CD14-positive monocyte (primary cell): ENCODE measurements around the gene ADH5. TPM values are rescaled to one million over a fixed set of nuclear protein-coding genes. Genes with fewer than 3 reads are reported as not detected.
"Not testable (repeated sequence)": the region's sequence is repeated elsewhere in the genome, so short reads cannot be mapped to it uniquely, and the experiment has no call there.

Experiments used
- DNase-seq, 3 donors: peaks; one replicate each; pipeline ENCODE4 v3.0.0-alpha.2; 2011 to 2022
- H2AFZ ChIP-seq: 2 replicates; pipeline ENCODE4 v1.6.0; 2012; ENCODE audit warnings: mild to moderate bottlenecking, low read depth, low read length, inconsistent platforms; ENCODE audit not compliant: insufficient read depth, poor library complexity, severe bottlenecking
- H3K27ac ChIP-seq, 2 donors: 1 replicate in 1 of 2; 2 replicates in 1 of 2; pipeline ENCODE4 v1.5.1; 2012 to 2013; ENCODE audit warnings: low read length in 2 of 2, control low read depth in 1 of 2, inconsistent platforms in 1 of 2, low read depth in 1 of 2, mild to moderate bottlenecking in 1 of 2
- H3K27me3 ChIP-seq, 2 donors: one replicate each; pipeline versions ENCODE4 v1.6.0 to v1.6.1; 2011 to 2013; ENCODE audit warnings: low read length in 2 of 2; ENCODE audit not compliant: control insufficient read depth in 2 of 2, insufficient read depth in 2 of 2
- H3K36me3 ChIP-seq, 2 donors: replicated peaks in 1 of 2; 1 replicate in 1 of 2; 2 replicates in 1 of 2; pipeline versions ENCODE4 v1.5.1 to v1.6.1; 2012 to 2013; ENCODE audit warnings: low read length in 2 of 2, control low read depth in 1 of 2, inconsistent platforms in 1 of 2, mild to moderate bottlenecking in 1 of 2; ENCODE audit not compliant: insufficient read depth in 2 of 2, control insufficient read depth in 1 of 2
- H3K4me1 ChIP-seq, 2 donors: 1 replicate in 1 of 2; 2 replicates in 1 of 2; pipeline versions ENCODE4 v1.5.1 to v1.6.1; 2012 to 2013; ENCODE audit warnings: low read length in 2 of 2, control low read depth in 1 of 2, inconsistent platforms in 1 of 2, mild to moderate bottlenecking in 1 of 2, moderate library complexity in 1 of 2; ENCODE audit not compliant: insufficient read depth in 2 of 2, control insufficient read depth in 1 of 2
- H3K4me2 ChIP-seq: replicated peaks from 2 replicates; pipeline ENCODE3; 2012; ENCODE audit warnings: low read length, moderate library complexity, mild to moderate bottlenecking; ENCODE audit not compliant: poor library complexity, severe bottlenecking; ENCODE audit errors: extremely low read depth
- H3K4me3 ChIP-seq, 3 experiments: fragments of 200-600 bp in 1 of 3; sonication (generic) in 1 of 3; replicated peaks in 1 of 3; 1 replicate in 2 of 3; 2 replicates in 1 of 3; pipeline ENCODE4 v1.5.1; 2011 to 2013; ENCODE audit warnings: low read length in 3 of 3, mild to moderate bottlenecking in 3 of 3, control low read depth in 2 of 3, low read depth in 2 of 3, inconsistent platforms in 1 of 3, moderate library complexity in 1 of 3
- H3K79me2 ChIP-seq: 2 replicates; pipeline ENCODE4 v1.6.0; 2012; ENCODE audit warnings: mild to moderate bottlenecking, control low read depth, inconsistent platforms, low read length, moderate library complexity; ENCODE audit not compliant: insufficient read depth
- H3K9ac ChIP-seq: 2 replicates; pipeline ENCODE4 v1.6.0; 2017; ENCODE audit warnings: low read length, mild to moderate bottlenecking; ENCODE audit not compliant: insufficient read depth, poor library complexity, severe bottlenecking
- H3K9me3 ChIP-seq, 2 donors: replicated peaks in 1 of 2; 1 replicate in 1 of 2; 2 replicates in 1 of 2; pipeline versions ENCODE4 v1.5.1 to v1.6.1; 2012 to 2013; ENCODE audit warnings: low read length in 2 of 2, control low read depth in 1 of 2; ENCODE audit not compliant: control insufficient read depth in 1 of 2, insufficient read depth in 1 of 2
- H4K20me1 ChIP-seq: 2 replicates; pipeline ENCODE4 v1.6.0; 2012; ENCODE audit warnings: mild to moderate bottlenecking, low read length, control low read depth, moderate library complexity; ENCODE audit not compliant: insufficient read depth
- H3K27ac Mint-ChIP-seq, 7 donors: one replicate each; pipeline ENCODE4 v1.8.0; 2020; ENCODE audit warnings: mild to moderate bottlenecking in 7 of 7, mixed read lengths in 7 of 7, moderate library complexity in 6 of 7, inconsistent platforms in 2 of 7
- H3K27me3 Mint-ChIP-seq, 3 donors: one replicate each; pipeline ENCODE4 v1.8.0; 2021 to 2022; ENCODE audit warnings: low read depth in 3 of 3, mild to moderate bottlenecking in 3 of 3, mixed read lengths in 3 of 3, moderate library complexity in 3 of 3, inconsistent platforms in 1 of 3
- H3K36me3 Mint-ChIP-seq, 2 donors: one replicate each; pipeline ENCODE4 v1.8.0; 2020; ENCODE audit warnings: mixed read lengths in 2 of 2, inconsistent platforms in 1 of 2, mild to moderate bottlenecking in 1 of 2
- H3K4me1 Mint-ChIP-seq: one replicate; pipeline ENCODE4 v1.8.0; 2020; ENCODE audit warnings: mild to moderate bottlenecking, mixed read lengths
- H3K4me3 Mint-ChIP-seq, 2 donors: one replicate each; pipeline ENCODE4 v1.8.0; 2020; ENCODE audit warnings: mild to moderate bottlenecking in 2 of 2, mixed read lengths in 2 of 2, moderate library complexity in 1 of 2
- H3K9me3 Mint-ChIP-seq, 7 donors: one replicate each; pipeline ENCODE4 v1.8.0; 2020 to 2022; ENCODE audit warnings: mixed read lengths in 7 of 7, mild to moderate bottlenecking in 6 of 7, moderate library complexity in 6 of 7, inconsistent platforms in 2 of 7
- WGBS: methylation state at CpG from one replicate; pipeline ENCODE4 v1.1.5; 2013; ENCODE audit warnings: missing lambda C conversion rate; ENCODE audit not compliant: insufficient coverage; 5-methylcytosine and 5-hydroxymethylcytosine counted together
- intact Hi-C, 2 donors: fragments of 100-400 bp; cut with micrococcal nuclease; formaldehyde crosslinking; loops; one replicate each; pipeline versions ENCODE4 v1.15.0 to v1.15.1; 2023
- polyA plus RNA-seq, 3 donors: library from polyadenylated mRNA; depleted of rRNA in 1 of 3; unstranded in 2 of 3; stranded (reverse) in 1 of 3; fragments of 300-500 nt in 2 of 3; fragments of >200 nt in 1 of 3; fragmentation: Illumina TruSeq in 2 of 3; gene quantifications; 1 replicate in 2 of 3; 2 replicates in 1 of 3; pipeline ENCODE4 v1.2.3, GENCODE V29; 2012 to 2021
- TF ChIP-seq, protein P1 (sequence below): fragments of 200-600 bp; IDR thresholded peaks from one replicate; pipeline ENCODE4 v1.8.0; 2022; ENCODE audit warnings: antibody characterized with exemption, mild to moderate bottlenecking

ADH5 gene
- polyA plus RNA-seq, 3 donors = 31.7 to 93.5 (median 79.3) TPM

DNA sequence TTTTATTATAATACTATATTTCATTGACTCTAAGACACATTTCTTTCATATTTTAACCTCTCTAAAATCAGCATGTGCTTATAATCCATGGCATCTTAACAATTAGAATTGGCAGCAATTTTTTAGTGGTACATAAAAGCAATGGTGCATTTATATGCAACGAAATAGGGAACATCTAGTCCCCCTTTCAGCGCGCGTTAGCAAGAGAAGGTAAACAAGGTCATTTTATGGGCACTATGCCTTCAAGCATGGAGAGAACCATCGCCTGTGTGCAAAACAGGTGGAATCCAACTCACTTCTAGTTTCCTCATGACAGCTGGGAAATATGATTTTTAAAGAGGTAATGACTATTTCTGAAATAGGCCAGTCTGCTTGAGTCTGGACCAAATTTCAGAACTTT, 6.4 kb downstream of the ADH5 start:
- Mint-ChIP-seq H3K36me3 (peaks cover 61 to 86% of the 10 kb centered on the region in 2 donors), H3K27ac (no peak overlapping the region), H3K4me1 (peaks cover 7% of the 10 kb centered on the region), H3K27me3 (no peaks in the 10 kb centered on the region), H3K9me3 (no peaks in the 10 kb centered on the region), H3K4me3 (no peak overlapping the region)
- TF ChIP-seq, protein P1, sequence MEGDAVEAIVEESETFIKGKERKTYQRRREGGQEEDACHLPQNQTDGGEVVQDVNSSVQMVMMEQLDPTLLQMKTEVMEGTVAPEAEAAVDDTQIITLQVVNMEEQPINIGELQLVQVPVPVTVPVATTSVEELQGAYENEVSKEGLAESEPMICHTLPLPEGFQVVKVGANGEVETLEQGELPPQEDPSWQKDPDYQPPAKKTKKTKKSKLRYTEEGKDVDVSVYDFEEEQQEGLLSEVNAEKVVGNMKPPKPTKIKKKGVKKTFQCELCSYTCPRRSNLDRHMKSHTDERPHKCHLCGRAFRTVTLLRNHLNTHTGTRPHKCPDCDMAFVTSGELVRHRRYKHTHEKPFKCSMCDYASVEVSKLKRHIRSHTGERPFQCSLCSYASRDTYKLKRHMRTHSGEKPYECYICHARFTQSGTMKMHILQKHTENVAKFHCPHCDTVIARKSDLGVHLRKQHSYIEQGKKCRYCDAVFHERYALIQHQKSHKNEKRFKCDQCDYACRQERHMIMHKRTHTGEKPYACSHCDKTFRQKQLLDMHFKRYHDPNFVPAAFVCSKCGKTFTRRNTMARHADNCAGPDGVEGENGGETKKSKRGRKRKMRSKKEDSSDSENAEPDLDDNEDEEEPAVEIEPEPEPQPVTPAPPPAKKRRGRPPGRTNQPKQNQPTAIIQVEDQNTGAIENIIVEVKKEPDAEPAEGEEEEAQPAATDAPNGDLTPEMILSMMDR = no peak
- peaks cover 0 to 3% of the 10 kb centered on the region in 2 donors for H3K4me1 ChIP-seq
- no peak for DNase-seq
- intact Hi-C loops = no loop called here
- peaks cover 66 to 83% of the 10 kb centered on the region in 2 donors for H3K36me3 ChIP-seq
- H3K27ac ChIP-seq = no peak overlapping the region
- H3K79me2 ChIP-seq = peaks cover 14% of the 10 kb centered on the region
- 100% methylated on average over 4 of the region's 5 CpGs for WGBS
- H3K9me3 ChIP-seq = no peaks in the 10 kb centered on the region
- H3K27me3 ChIP-seq = no peaks in the 10 kb centered on the region
- no peak overlapping the region for H3K4me2 ChIP-seq
- H3K4me3 ChIP-seq = no peak overlapping the region
- no peaks in the 10 kb centered on the region for H4K20me1 ChIP-seq
- H2AFZ ChIP-seq = no peak overlapping the region
- no peak overlapping the region for H3K9ac ChIP-seq

DNA sequence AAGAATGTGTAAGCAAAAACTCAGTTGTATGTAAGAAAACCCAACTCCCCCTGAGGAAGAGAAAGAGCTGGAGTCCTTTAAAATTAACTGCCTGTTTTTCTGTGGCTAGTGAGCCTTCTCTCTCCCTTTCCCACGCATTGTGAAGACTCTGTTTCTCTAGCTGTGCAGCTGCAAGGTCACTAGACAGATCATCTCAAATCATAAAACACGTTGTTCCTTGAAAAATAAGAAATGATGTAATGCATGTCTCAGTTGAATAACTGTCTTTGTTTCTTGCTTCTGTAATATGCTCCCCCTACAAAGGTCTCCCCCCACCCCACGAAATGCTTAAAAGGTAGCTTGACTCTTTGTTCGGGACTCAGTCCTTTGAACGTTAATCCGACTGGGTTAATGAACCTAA, 7.7 kb downstream of the ADH5 start:
- not testable (repeated sequence) for H3K27ac Mint-ChIP-seq

More for the DNA sequence above, 7.7 kb downstream of the ADH5 start:
- H2AFZ ChIP-seq, H3K9me3 ChIP-seq, H3K79me2 ChIP-seq, H3K9me3 Mint-ChIP-seq, DNase-seq, H3K4me3 ChIP-seq, H3K27ac ChIP-seq, H3K4me3 Mint-ChIP-seq, H3K4me1 Mint-ChIP-seq, H3K4me2 ChIP-seq, intact Hi-C loops, H4K20me1 ChIP-seq, H3K27me3 ChIP-seq, H3K27me3 Mint-ChIP-seq, H3K9ac ChIP-seq, H3K4me1 ChIP-seq: not testable (repeated sequence)
- no CpG with 5 or more reads among the region's 6 CpGs for WGBS
- peaks cover 70 to 95% of the 10 kb centered on the region in 2 donors for H3K36me3 Mint-ChIP-seq
- peaks cover 79 to 97% of the 10 kb centered on the region in 2 donors for H3K36me3 ChIP-seq
